WERI-Rb-1 (cell line): ENCODE measurements around the gene GSK3A.

Experiments used
- DNase-seq: peaks from one replicate; pipeline ENCODE4 v3.0.0-alpha.2; 2020
- H3K27ac ChIP-seq: fragments of 250-450 bp; sonication (Bioruptor Pico); 2 replicates; pipeline ENCODE4 v1.5.1; 2020; ENCODE audit warnings: mild to moderate bottlenecking, moderate library complexity
- H3K27me3 ChIP-seq: fragments of 250-450 bp; sonication (Bioruptor Pico); 2 replicates; pipeline ENCODE4 v1.5.1; 2021; ENCODE audit warnings: mild to moderate bottlenecking, low read depth, moderate library complexity; ENCODE audit not compliant: insufficient read depth, severe bottlenecking
- H3K36me3 ChIP-seq: fragments of 250-450 bp; sonication (Bioruptor Pico); 2 replicates; pipeline ENCODE4 v1.5.1; 2020; ENCODE audit warnings: mild to moderate bottlenecking, moderate library complexity
- H3K4me3 ChIP-seq: 2 replicates; pipeline ENCODE4 v1.5.1; 2011; ENCODE audit warnings: low read depth, mild to moderate bottlenecking, control low read depth, low read length
- H3K9me3 ChIP-seq: fragments of 250-450 bp; sonication (Bioruptor Pico); 2 replicates; pipeline ENCODE4 v1.5.1; 2021; ENCODE audit warnings: mild to moderate bottlenecking, moderate library complexity; ENCODE audit not compliant: severe bottlenecking
- CTCF ChIP-seq: IDR thresholded peaks from 2 replicates; pipeline ENCODE4 v1.5.1; 2011; ENCODE audit warnings: low read depth, mild to moderate bottlenecking, control low read depth, inconsistent platforms, low read length

The GSK3A gene

GRCh38 chr19:42242512-42243409, at the start of gene GSK3A:
Gene GSK3A, minus strand, starts transcription at chr19:42242602. Its CDS starts 137 bp downstream, at chr19:42242465.
- no peaks in the 10 kb centered on the region for H3K9me3 ChIP-seq
- TF ChIP-seq CTCF: no peak
- peak within 1 kb of the TSS; percentile 87 for H3K27ac ChIP-seq
- peak within 1 kb of the TSS; percentile 91 for H3K4me3 ChIP-seq
- DNase-seq: peak; percentile 98
- H3K36me3 ChIP-seq: peaks cover 25% of the 10 kb centered on the region
- no peaks in the 10 kb centered on the region for H3K27me3 ChIP-seq

GRCh38 chr19:42291435-42291810, 49.0 kb upstream of the GSK3A start:
- no peak overlapping the region for H3K4me3 ChIP-seq
- TF ChIP-seq CTCF: no peak
- no peak overlapping the region for H3K27ac ChIP-seq
- no peak for DNase-seq
- H3K36me3 ChIP-seq: peaks cover 94% of the 10 kb centered on the region
- H3K9me3 ChIP-seq: no peaks in the 10 kb centered on the region
- H3K27me3 ChIP-seq: no peaks in the 10 kb centered on the region

GRCh38 chr19:42290523-42291434, 48.4 kb upstream of the GSK3A start:
- TF ChIP-seq CTCF: peak; percentile 58
- H3K4me3 ChIP-seq: no peak overlapping the region
- H3K36me3 ChIP-seq: peaks cover 90% of the 10 kb centered on the region
- H3K9me3 ChIP-seq: no peaks in the 10 kb centered on the region
- H3K27ac ChIP-seq: no peak overlapping the region
- peak; percentile 59 for DNase-seq
- H3K27me3 ChIP-seq: no peaks in the 10 kb centered on the region

GRCh38 chr19:42290136-42290522, 47.7 kb upstream of the GSK3A start:
- Histone ChIP-seq H3K27ac (no peak overlapping the region), H3K27me3 (no peaks in the 10 kb centered on the region), H3K36me3 (peaks cover 84% of the 10 kb centered on the region), H3K4me3 (no peak overlapping the region), H3K9me3 (no peaks in the 10 kb centered on the region)
- TF ChIP-seq CTCF: no peak
- DNase-seq: no peak

- Histone ChIP-seq H3K27me3 (no peaks in the 10 kb centered on the region), H3K4me3 (no peak overlapping the region), H3K27ac (no peak overlapping the region), H3K9me3 (no peaks in the 10 kb centered on the region), H3K36me3 (peaks cover 81% of the 10 kb centered on the region)
- no peak for TF ChIP-seq CTCF
- DNase-seq: no peak
Observed at GRCh38 chr19:42289556-42290041, 47.2 kb upstream of the GSK3A start.
